Measurements from ENCODE around the gene SSH2. TPM values are rescaled to one million over a fixed set of nuclear protein-coding genes. Genes with fewer than 3 reads are reported as not detected.

Gene SSH2
- total RNA-seq, 6 donors from 2014 or later: 55.4 to 82.9 (median 67.8) TPM

DNA sequence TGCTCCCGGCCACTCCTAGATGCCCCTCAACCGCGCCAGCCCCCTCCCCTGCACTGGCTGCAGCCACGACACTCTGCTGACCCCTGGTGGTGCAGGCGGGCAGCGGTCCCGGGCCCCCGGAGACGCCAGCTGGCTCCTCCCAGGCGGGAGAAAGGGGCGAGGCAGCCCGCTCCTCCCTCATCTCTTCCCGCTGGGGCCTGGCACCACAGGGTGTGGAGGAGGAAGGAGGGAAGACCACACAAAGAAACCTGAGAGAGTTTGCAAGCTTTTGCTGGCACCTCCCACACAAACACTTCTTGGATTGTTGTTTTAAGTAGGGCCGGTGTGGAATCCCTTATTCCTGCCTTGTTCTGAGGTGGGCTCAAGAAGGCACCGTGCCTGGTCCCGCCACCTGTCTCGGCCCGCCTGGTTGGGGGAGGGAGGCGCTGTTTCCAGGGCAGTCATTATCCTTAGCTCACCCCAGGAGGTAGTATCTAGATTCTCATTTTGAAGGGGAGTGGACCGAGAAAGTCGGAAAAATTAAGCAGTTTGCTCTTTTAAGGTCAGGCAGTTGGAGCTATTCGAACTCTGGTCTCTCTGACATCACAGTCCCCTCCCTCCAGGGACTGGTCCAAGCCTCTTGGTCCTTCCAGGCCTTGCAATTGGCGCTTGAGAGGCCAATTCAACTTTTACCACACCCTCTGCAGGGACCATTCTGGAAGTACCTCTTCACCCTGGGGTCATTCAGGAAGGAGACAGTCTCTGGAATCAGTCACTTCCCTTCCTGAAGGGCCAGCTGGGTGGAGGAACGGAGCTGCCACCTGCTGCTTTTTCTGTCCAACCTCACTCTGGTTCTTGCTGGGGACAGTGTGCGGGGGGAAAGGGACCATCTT lies 338.1 kb downstream of the SSH2 start:
- Histone ChIP-seq H3K27me3 (peaks cover 0 to 3% (median 0%) of the 10 kb centered on the region in 4 donors), H3K27ac (peak overlapping the region; percentile 74 to 87 (median 84)), H3K4me3 (peak overlapping the region in 3 of 4 donors; percentile 75 to 83 (median 76)), H3K36me3 (no peaks in the 10 kb centered on the region), H3K4me1 (peaks cover 56 to 67% (median 61%) of the 10 kb centered on the region in 4 donors), H3K9me3 (no peaks in the 10 kb centered on the region)
- DNase-seq (peak; percentile 91 to 97), ATAC-seq (ENCODE audit: low FRiP score in 2 of 2) (peak; percentile 86 to 90)
- 10 to 14% methylated on average over 10 to 25 of the region's 25 CpGs for WGBS, 2 donors
- TF ChIP-seq EP300 (IDR thresholded peaks at IDR 0.05) (no peak), POLR2A (IDR thresholded peaks at IDR 0.05) (no peak), POLR2AphosphoS5 (IDR thresholded peaks at IDR 0.05) (peak in 1 of 2 donors; percentile 8)
- TF ChIP-seq, protein P1, sequence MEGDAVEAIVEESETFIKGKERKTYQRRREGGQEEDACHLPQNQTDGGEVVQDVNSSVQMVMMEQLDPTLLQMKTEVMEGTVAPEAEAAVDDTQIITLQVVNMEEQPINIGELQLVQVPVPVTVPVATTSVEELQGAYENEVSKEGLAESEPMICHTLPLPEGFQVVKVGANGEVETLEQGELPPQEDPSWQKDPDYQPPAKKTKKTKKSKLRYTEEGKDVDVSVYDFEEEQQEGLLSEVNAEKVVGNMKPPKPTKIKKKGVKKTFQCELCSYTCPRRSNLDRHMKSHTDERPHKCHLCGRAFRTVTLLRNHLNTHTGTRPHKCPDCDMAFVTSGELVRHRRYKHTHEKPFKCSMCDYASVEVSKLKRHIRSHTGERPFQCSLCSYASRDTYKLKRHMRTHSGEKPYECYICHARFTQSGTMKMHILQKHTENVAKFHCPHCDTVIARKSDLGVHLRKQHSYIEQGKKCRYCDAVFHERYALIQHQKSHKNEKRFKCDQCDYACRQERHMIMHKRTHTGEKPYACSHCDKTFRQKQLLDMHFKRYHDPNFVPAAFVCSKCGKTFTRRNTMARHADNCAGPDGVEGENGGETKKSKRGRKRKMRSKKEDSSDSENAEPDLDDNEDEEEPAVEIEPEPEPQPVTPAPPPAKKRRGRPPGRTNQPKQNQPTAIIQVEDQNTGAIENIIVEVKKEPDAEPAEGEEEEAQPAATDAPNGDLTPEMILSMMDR (IDR thresholded peaks at IDR 0.05): peak; percentile 91 to 98 (median 96)

DNA sequence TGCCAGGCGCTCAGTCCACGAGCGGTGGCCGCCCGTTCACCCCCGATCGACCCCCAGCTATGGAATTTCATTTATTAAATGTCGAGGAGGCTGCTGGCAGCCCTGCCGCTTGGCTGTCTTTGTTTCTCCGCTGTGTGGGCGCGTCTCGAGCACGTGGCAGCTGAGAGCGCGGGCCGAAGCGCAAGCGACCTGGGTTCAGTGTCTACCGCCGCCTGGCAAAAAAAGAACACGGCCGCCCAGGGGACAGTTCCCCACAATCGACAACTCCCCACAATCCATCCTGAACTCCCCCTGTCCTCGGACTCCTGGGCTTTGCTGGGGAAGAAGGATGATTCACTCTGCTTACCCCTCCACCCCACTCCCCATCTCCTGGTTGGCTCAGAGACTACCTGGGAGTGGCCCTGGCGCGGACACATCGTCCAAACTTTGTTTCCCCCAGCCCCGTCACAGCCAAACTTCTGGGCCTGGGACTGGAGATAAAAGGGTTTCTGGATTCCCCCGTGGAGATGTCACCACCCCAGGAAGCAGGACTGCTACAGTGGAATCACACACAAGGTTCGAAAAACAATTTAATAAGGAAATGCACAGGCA lies 338.8 kb downstream of the SSH2 start:
- 4 to 10% methylated on average over 14 to 31 of the region's 31 CpGs for WGBS, 2 donors
- ATAC-seq (ENCODE audit: low FRiP score in 2 of 2) (peak in 1 of 2 donors; percentile 52), DNase-seq (peak in 1 of 2 donors; percentile 87)
- Histone ChIP-seq H3K4me1 (peaks cover 63 to 74% (median 68%) of the 10 kb centered on the region in 4 donors), H3K27me3 (peaks cover 0 to 3% (median 0%) of the 10 kb centered on the region in 4 donors), H3K36me3 (no peaks in the 10 kb centered on the region), H3K27ac (peak overlapping the region; percentile 74 to 87 (median 84)), H3K9me3 (no peaks in the 10 kb centered on the region), H3K4me3 (peak overlapping the region in 3 of 4 donors; percentile 24 to 76 (median 75))
- TF ChIP-seq POLR2AphosphoS5 (IDR thresholded peaks at IDR 0.05): no peak
- TF ChIP-seq POLR2A (IDR thresholded peaks at IDR 0.05): no peak

DNA sequence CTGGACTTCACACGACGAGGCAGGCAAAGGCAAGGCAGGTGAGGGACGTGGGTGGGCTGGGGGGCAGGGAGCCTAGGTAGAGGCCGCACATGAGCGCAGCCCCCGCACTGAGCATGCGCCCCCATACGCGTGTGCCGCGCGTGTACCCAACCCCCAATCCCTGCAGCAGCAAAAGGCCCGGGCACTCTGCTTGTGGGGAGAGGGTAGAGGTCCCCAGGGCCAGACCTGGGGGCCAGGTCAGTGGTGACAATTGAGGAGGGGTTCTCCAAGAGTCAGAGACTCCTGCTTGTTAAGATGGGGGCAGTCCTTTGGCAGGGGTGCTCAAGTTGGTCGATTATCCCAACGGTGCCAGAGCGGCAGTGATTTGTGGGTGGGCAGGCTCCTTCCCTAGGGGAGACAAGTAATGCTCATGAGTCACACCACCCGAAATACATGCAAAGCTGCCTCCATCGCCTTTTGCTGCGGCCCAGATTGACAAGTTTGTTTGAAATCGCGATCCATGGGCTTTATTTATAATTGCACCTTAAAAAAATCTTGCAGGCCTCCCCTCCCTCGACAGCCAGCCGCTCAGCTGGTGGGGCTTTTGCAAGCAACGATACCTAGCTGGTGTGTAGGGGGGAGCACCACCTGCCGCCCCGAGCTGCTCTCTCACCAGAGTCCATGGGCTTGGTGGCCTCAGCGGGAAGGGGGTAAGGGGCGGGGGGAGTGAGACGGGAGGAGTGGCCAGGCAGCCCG lies 339.4 kb downstream of the SSH2 start:
- peaks cover 68 to 74% (median 70%) of the 10 kb centered on the region in 4 donors for H3K4me1 ChIP-seq
- peak overlapping the region; percentile 74 to 87 (median 84) for H3K27ac ChIP-seq
- WGBS, 2 donors: 25 to 41% methylated on average over 15 to 29 of the region's 30 CpGs
- no peaks in the 10 kb centered on the region for H3K9me3 ChIP-seq
- DNase-seq (no peak), ATAC-seq (ENCODE audit: low FRiP score in 2 of 2) (peak in 1 of 2 donors; percentile 0)
- no peak for TF ChIP-seq POLR2AphosphoS5 (IDR thresholded peaks at IDR 0.05)
- no peak for TF ChIP-seq EP300 (IDR thresholded peaks at IDR 0.05)
- no peak for TF ChIP-seq POLR2A (IDR thresholded peaks at IDR 0.05)
- TF ChIP-seq, protein P1 (IDR thresholded peaks at IDR 0.05): no peak
- H3K27me3 ChIP-seq: peaks cover 0 to 3% (median 0%) of the 10 kb centered on the region in 4 donors
- peak overlapping the region in 3 of 4 donors; percentile 24 to 95 (median 83) for H3K4me3 ChIP-seq
- no peaks in the 10 kb centered on the region for H3K36me3 ChIP-seq

- TF ChIP-seq POLR2AphosphoS5 (IDR thresholded peaks at IDR 0.05) (peak in 1 of 2 donors; percentile 78), POLR2A (IDR thresholded peaks at IDR 0.05) (peak in 2 of 4 donors; percentile 45 to 61), EP300 (IDR thresholded peaks at IDR 0.05) (no peak)
- TF ChIP-seq, protein P1 (IDR thresholded peaks at IDR 0.05): peak in 2 of 6 experiments; percentile 15 to 46
- Histone ChIP-seq H3K27ac (peak within 1 kb of the TSS; percentile 84 to 92 (median 89)), H3K4me1 (peaks cover 71 to 79% (median 75%) of the 10 kb centered on the region in 4 donors), H3K27me3 (peaks cover 0 to 3% (median 0%) of the 10 kb centered on the region in 4 donors), H3K9me3 (no peaks in the 10 kb centered on the region), H3K4me3 (peak within 1 kb of the TSS; percentile 54 to 95 (median 82)), H3K36me3 (no peaks in the 10 kb centered on the region)
- ATAC-seq (ENCODE audit: low FRiP score in 2 of 2): peak; percentile 82 to 88
- WGBS, 2 donors: 16 to 18% methylated on average over 20 to 29 of the region's 70 CpGs
- peak; percentile 92 to 97 for DNase-seq
Measured at GRCh38 chr17:29589524-29590410, 340.3 kb downstream of the SSH2 start, which contains the start of gene GIT1. Gene GIT1 (minus strand): TSS chr17:29589648. CDS start chr17:29589378, 270 bp downstream.
